RWPE2 (cell line): ENCODE data around the gene NEK6.

Experiments used
- ATAC-seq: fragments of 200-7000 bp; cut with Tn5 transposase; 3 replicates; pipeline ENCODE4 v1.9.1; 2021; ENCODE audit warnings: low read depth
- DNase-seq: peaks from one replicate; pipeline ENCODE4 v3.0.0-alpha.2; 2020; ENCODE audit warnings: low spot score
- H3K27ac ChIP-seq: fragments of 450-650 bp; 2 replicates; pipeline ENCODE4 v1.5.1; 2017; ENCODE audit warnings: mild to moderate bottlenecking; ENCODE audit not compliant: poor library complexity, severe bottlenecking
- H3K27me3 ChIP-seq: fragments of 250-450 bp; sonication (Bioruptor Pico); 2 replicates; pipeline ENCODE4 v1.5.1; 2021; ENCODE audit warnings: mild to moderate bottlenecking, moderate library complexity; ENCODE audit not compliant: insufficient read depth, poor library complexity, severe bottlenecking
- H3K36me3 ChIP-seq: fragments of 250-450 bp; sonication (Bioruptor Pico); 2 replicates; pipeline ENCODE4 v1.5.1; 2020; ENCODE audit warnings: low read depth, mild to moderate bottlenecking, moderate library complexity
- H3K4me1 ChIP-seq: fragments of 250-450 bp; sonication (Bioruptor Pico); 2 replicates; pipeline ENCODE4 v1.5.1; 2021; ENCODE audit warnings: mild to moderate bottlenecking, moderate library complexity; ENCODE audit not compliant: insufficient read depth, poor library complexity, severe bottlenecking
- H3K4me3 ChIP-seq: fragments of 250-450 bp; sonication (Bioruptor Pico); 2 replicates; pipeline ENCODE4 v1.5.1; 2021; ENCODE audit warnings: mild to moderate bottlenecking, moderate library complexity; ENCODE audit not compliant: severe bottlenecking
- H3K9me3 ChIP-seq: fragments of 250-450 bp; sonication (Bioruptor Pico); 2 replicates; pipeline ENCODE4 v1.5.1; 2021; ENCODE audit warnings: mild to moderate bottlenecking, moderate library complexity; ENCODE audit not compliant: severe bottlenecking
- TF ChIP-seq, protein P1 (sequence below): fragments of 450-650 bp; IDR thresholded peaks from one replicate; pipeline ENCODE4 v1.5.1; 2017; ENCODE audit warnings: mild to moderate bottlenecking, moderate library complexity; ENCODE audit not compliant: poor library complexity, severe bottlenecking

The NEK6 gene

DNA sequence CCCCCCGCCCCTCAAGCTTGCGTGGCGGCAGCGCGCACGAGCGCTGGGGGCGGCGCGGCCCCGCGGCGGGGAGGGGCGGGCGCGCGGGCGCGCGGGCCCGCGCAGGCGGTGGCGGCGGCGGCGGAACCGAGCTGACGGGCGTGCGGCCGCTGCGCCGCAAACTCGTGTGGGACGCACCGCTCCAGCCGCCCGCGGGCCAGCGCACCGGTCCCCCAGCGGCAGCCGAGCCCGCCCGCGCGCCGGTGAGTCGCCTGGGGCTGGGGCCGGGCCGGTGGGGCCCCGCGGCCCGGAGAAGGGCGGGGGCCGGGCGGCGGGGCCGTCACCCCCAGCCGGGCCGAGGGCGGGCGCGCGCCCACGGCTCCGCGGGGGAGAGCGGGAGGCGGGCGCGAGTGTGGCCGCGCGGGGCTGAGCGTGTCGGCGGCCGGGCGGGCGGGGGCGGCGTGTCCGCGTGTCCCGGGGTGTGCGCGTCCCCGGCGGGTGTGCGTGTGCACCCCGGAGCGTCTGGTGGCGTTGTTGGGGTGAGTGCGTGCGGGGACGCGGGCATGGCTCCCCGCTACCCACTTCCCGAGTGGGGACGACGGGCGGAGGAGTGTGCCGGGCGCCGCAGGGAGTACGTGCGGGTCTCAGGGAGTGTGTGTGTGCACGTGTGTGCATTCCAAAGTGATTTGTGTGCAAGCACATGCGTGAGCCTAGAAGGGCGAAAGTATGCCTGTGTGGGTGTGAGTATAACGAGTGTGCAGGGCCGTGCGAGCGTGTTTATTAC lies at the start of gene NEK6:
Gene NEK6, plus strand, starts transcription at position 106 of the 763 bp plus-strand sequence. CDS start 44,016 bp downstream, outside the sequence.
- Histone ChIP-seq H3K36me3 (peaks cover 8% of the 10 kb centered on the region), H3K27ac (peak within 1 kb of the TSS; percentile 96), H3K4me1 (peaks cover 33% of the 10 kb centered on the region), H3K27me3 (no peaks in the 10 kb centered on the region), H3K4me3 (peak within 1 kb of the TSS; percentile 97), H3K9me3 (no peaks in the 10 kb centered on the region)
- ATAC-seq, result peak; percentile 24
- TF ChIP-seq, protein P1, sequence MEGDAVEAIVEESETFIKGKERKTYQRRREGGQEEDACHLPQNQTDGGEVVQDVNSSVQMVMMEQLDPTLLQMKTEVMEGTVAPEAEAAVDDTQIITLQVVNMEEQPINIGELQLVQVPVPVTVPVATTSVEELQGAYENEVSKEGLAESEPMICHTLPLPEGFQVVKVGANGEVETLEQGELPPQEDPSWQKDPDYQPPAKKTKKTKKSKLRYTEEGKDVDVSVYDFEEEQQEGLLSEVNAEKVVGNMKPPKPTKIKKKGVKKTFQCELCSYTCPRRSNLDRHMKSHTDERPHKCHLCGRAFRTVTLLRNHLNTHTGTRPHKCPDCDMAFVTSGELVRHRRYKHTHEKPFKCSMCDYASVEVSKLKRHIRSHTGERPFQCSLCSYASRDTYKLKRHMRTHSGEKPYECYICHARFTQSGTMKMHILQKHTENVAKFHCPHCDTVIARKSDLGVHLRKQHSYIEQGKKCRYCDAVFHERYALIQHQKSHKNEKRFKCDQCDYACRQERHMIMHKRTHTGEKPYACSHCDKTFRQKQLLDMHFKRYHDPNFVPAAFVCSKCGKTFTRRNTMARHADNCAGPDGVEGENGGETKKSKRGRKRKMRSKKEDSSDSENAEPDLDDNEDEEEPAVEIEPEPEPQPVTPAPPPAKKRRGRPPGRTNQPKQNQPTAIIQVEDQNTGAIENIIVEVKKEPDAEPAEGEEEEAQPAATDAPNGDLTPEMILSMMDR, result no peak
- no peak for DNase-seq

DNA sequence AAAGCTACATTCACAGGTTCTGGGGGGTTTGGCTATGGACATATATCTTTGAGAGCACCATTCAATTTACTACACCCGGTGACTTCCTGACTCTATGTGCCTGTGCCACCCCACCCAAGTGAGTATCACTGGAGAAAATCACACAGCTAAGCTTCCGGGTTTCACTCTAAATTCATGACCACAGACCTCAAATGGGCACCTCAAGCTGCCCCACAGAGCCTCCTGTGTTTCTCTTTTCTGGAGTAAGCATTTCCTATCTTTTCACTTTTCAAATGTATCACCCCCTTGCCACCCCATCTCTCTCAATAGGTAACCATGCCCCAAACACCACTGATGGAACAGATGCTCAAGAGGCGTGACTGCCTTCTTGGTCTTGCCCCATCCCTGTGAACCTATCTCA lies 49.2 kb upstream of the NEK6 start:
- no peak overlapping the region for H3K4me3 ChIP-seq
- no peaks in the 10 kb centered on the region for H3K9me3 ChIP-seq
- TF ChIP-seq, protein P1, result no peak
- H3K36me3 ChIP-seq, result no peaks in the 10 kb centered on the region
- peaks cover 2% of the 10 kb centered on the region for H3K4me1 ChIP-seq
- H3K27ac ChIP-seq, result no peak overlapping the region
- H3K27me3 ChIP-seq, result no peaks in the 10 kb centered on the region
- ATAC-seq, result no peak
- DNase-seq, result no peak

DNA sequence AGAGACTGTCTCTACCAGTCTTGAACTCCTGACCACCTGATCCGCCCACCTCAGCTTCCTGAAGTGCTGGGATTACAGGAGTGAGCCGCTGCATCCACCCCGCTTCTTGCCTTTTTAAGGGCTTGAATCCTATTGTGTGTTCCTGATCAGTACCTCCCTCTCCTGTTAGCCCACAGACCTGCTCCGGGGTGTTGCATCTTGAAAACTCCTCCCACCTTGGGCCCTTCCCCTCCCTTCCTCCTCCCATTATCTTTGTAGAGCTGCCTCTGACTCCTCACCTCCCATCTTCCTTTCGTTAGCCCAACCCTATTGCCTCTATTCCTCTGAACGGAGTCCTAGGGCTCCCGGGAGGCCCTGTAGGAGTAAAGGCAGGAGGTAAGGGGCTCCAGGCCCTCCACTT lies 48.5 kb upstream of the NEK6 start:
- peaks cover 2% of the 10 kb centered on the region for H3K4me1 ChIP-seq
- H3K27ac ChIP-seq, result no peak overlapping the region
- no peaks in the 10 kb centered on the region for H3K27me3 ChIP-seq
- no peaks in the 10 kb centered on the region for H3K36me3 ChIP-seq
- DNase-seq (no peak), ATAC-seq (no peak)
- TF ChIP-seq, protein P1, result no peak
- H3K4me3 ChIP-seq, result no peak overlapping the region
- no peaks in the 10 kb centered on the region for H3K9me3 ChIP-seq

DNA sequence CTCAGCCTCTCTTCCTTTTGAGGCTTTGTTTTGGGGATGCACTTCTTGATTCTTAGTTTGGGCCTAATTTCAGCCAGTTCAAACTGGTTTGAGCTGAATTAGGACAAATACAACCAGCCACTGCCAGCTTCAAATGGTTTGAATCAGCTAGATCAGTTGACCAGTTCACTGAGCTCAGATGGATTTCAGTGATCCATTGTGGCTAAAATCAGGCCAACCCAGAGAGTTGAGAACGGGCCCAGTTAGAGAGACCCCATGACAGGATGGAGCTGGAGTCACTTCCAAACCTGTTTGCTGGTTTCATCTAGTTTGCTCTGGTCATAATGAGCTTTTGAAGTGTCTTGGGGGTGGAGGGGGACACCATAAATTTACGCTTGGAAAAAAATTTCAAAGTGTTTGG lies 48.0 kb upstream of the NEK6 start:
- no peak overlapping the region for H3K27ac ChIP-seq
- no peaks in the 10 kb centered on the region for H3K27me3 ChIP-seq
- ATAC-seq (no peak), DNase-seq (no peak)
- TF ChIP-seq, protein P1, result no peak
- H3K36me3 ChIP-seq, result no peaks in the 10 kb centered on the region
- H3K9me3 ChIP-seq, result no peaks in the 10 kb centered on the region
- no peak overlapping the region for H3K4me3 ChIP-seq
- peaks cover 2% of the 10 kb centered on the region for H3K4me1 ChIP-seq

DNA sequence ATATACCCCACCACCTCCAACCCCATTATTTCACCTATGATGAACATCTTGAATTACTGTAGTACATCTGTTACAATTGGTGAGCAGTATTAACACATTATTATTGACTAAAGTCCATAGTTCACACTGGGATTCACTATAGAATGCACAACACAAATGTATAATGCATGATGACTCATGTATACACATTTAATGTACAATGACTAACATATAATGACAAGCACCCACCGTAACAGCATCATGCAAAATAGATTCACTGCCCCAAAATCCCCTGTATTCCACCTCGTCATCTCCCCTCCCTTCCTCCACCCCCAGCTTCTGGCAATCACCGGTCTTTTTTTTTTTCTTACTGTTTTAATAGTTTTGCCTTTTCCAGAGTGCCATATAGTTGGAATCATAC lies 47.1 kb upstream of the NEK6 start:
- Histone ChIP-seq H3K4me1 (peaks cover 2% of the 10 kb centered on the region), H3K27me3 (no peaks in the 10 kb centered on the region), H3K4me3 (no peak overlapping the region), H3K36me3 (no peaks in the 10 kb centered on the region), H3K9me3 (no peaks in the 10 kb centered on the region), H3K27ac (no peak overlapping the region)
- TF ChIP-seq, protein P1, result no peak
- DNase-seq (no peak), ATAC-seq (peak; percentile 58; the same call in 1 of the 3 replicates)
